ENCODE data around the gene SPRN.
A peak's percentile ranks its signal among the peaks of the same experiment; 100 is the strongest.
"Not testable (repeated sequence)": the region's sequence is repeated elsewhere in the genome, so short reads cannot be mapped to it uniquely, and the experiment has no call there.

SPRN gene

GRCh38 chr10:133456041-133456951 is 31.9 kb upstream of the SPRN start:
- no peak for DNase-seq

- no peak for DNase-seq
These were observed 31.2 kb upstream of the SPRN start for GRCh38 chr10:133455611-133456031.

GRCh38 chr10:133455196-133455595 is 30.8 kb upstream of the SPRN start:
- no peak for DNase-seq

GRCh38 chr10:133454204-133454893 is 29.9 kb upstream of the SPRN start:
- no peak for DNase-seq

GRCh38 chr10:133453516-133454203 is 29.2 kb upstream of the SPRN start, which contains the start of gene SCART1:
SCART1 (plus strand) TSS chr10:133453945; CDS start chr10:133453998, 53 bp downstream.
- no peak for DNase-seq

- DNase-seq = no peak
These were observed 28.0 kb upstream of the SPRN start for GRCh38 chr10:133452453-133452852.

- DNase-seq = no peak
These were observed 26.9 kb upstream of the SPRN start for GRCh38 chr10:133451346-133451745.

- peak; percentile 19 for DNase-seq
These were observed 23.7 kb upstream of the SPRN start for GRCh38 chr10:133448120-133448519.

- no peak for DNase-seq
These were observed 22.6 kb upstream of the SPRN start for GRCh38 chr10:133446979-133447378.

GRCh38 chr10:133445751-133446708 is 21.6 kb upstream of the SPRN start:
- no peak for DNase-seq

GRCh38 chr10:133445268-133445732 is 20.9 kb upstream of the SPRN start:
- no peak for DNase-seq

- no peak for DNase-seq
These were observed 20.2 kb upstream of the SPRN start for GRCh38 chr10:133444342-133445267.

- no peak for DNase-seq
These were observed 18.8 kb upstream of the SPRN start for GRCh38 chr10:133442967-133443924.

GRCh38 chr10:133442191-133442966 is 18.0 kb upstream of the SPRN start:
- no peak for DNase-seq

GRCh38 chr10:133441780-133442179 is 17.4 kb upstream of the SPRN start:
- DNase-seq = no peak

- not testable (repeated sequence) for DNase-seq
These were observed 16.9 kb upstream of the SPRN start for GRCh38 chr10:133441356-133441755.

GRCh38 chr10:133440633-133441285 is 16.3 kb upstream of the SPRN start:
- DNase-seq = no peak
